B cell (primary cell): ENCODE results near the gene FRMD3. TPM values are rescaled to one million over a fixed set of nuclear protein-coding genes. Genes with fewer than 3 reads are reported as not detected.

Experiments
- ATAC-seq: fragments of 200-7000 bp; cut with Tn5 transposase; one replicate; pipeline ENCODE4 v1.10.0; 2021; ENCODE audit warnings: low read depth, mild to moderate bottlenecking, moderate number of reproducible peaks, moderate library complexity
- CTCF ChIA-PET: fragments of 350-600 bp; sonication (Branson Sonifier 250); formaldehyde crosslinking; loops from one replicate; lab custom pipeline; 2021; ENCODE audit warnings: antibody characterized with exemption, inconsistent platforms; lab: Charles Lee
- POLR2A ChIA-PET: fragments of 350-600 bp; sonication (Branson Sonifier 250); formaldehyde crosslinking; loops from one replicate; lab custom pipeline; 2021; ENCODE audit warnings: antibody characterized with exemption; lab: Charles Lee
- DNase-seq: peaks from one replicate; pipeline ENCODE4 v3.0.0; 2013
- H2AFZ ChIP-seq: 2 replicates; pipeline ENCODE4 v1.6.1; 2012; ENCODE audit warnings: mild to moderate bottlenecking, low read depth, low read length; ENCODE audit not compliant: insufficient read depth, poor library complexity, severe bottlenecking
- H3K27ac ChIP-seq, 2 donors: 1 replicate in 1 of 2; 2 replicates in 1 of 2; pipeline ENCODE4 v1.5.1; 2012 to 2013; ENCODE audit warnings: low read length in 2 of 2, mild to moderate bottlenecking in 2 of 2, moderate library complexity in 1 of 2
- H3K27me3 ChIP-seq, 4 experiments: fragments of 200-600 bp in 1 of 4; sonication (generic) in 1 of 4; replicated peaks in 1 of 4; 1 replicate in 2 of 4; 2 replicates in 2 of 4; pipeline versions ENCODE4 v1.6.1 to v1.7.0; 2013 to 2016; ENCODE audit warnings: low read length in 3 of 4, mild to moderate bottlenecking in 2 of 4, mixed read lengths in 1 of 4, moderate library complexity in 1 of 4; ENCODE audit not compliant: insufficient read depth in 4 of 4, control insufficient read depth in 3 of 4; ENCODE audit errors: control extremely low read depth in 1 of 4
- H3K36me3 ChIP-seq, 2 experiments: replicated peaks in 1 of 2; 1 replicate in 1 of 2; 2 replicates in 1 of 2; pipeline versions ENCODE4 v1.6.1 to v1.7.1; 2013; ENCODE audit warnings: low read length in 1 of 2; ENCODE audit not compliant: insufficient read depth in 2 of 2, control insufficient read depth in 1 of 2; ENCODE audit errors: control extremely low read depth in 1 of 2, extremely low read depth in 1 of 2
- H3K4me1 ChIP-seq, 2 donors: fragments of 200-600 bp in 1 of 2; sonication (generic) in 1 of 2; 1 replicate in 1 of 2; 2 replicates in 1 of 2; pipeline versions ENCODE4 v1.5.1 to v1.6.1; 2013 to 2017; ENCODE audit warnings: low read length in 2 of 2; ENCODE audit not compliant: control insufficient read depth in 2 of 2, insufficient read depth in 2 of 2
- H3K4me2 ChIP-seq: replicated peaks from 2 replicates; pipeline ENCODE3; 2012; ENCODE audit warnings: mild to moderate bottlenecking, low read depth, low read length; ENCODE audit not compliant: poor library complexity, severe bottlenecking
- H3K4me3 ChIP-seq, 5 experiments: fragments of 200-600 bp in 1 of 5; sonication (generic) in 1 of 5; 1 replicate in 3 of 5; 2 replicates in 2 of 5; pipeline versions ENCODE4 v1.5.1 to v1.7.0; 2011 to 2016; ENCODE audit warnings: low read length in 4 of 5, mild to moderate bottlenecking in 4 of 5, low read depth in 2 of 5, control low read depth in 1 of 5, moderate library complexity in 1 of 5; ENCODE audit not compliant: insufficient read depth in 1 of 5; ENCODE audit errors: control extremely low read depth in 1 of 5, extremely low read depth in 1 of 5
- H3K79me2 ChIP-seq: fragments of 200-600 bp; sonication (generic); one replicate; pipeline ENCODE4 v1.6.0; 2016; ENCODE audit warnings: low read length; ENCODE audit not compliant: control insufficient read depth, insufficient read depth
- H3K9ac ChIP-seq: fragments of 200-600 bp; sonication (generic); 2 replicates; pipeline ENCODE4 v1.6.1; 2017; ENCODE audit warnings: mild to moderate bottlenecking, low read length, moderate library complexity
- H3K9me3 ChIP-seq, 3 donors: one replicate each; pipeline versions ENCODE4 v1.6.1 to v1.7.1; 2013; ENCODE audit warnings: low read length in 2 of 3; ENCODE audit not compliant: control insufficient read depth in 2 of 3, insufficient read depth in 1 of 3; ENCODE audit errors: control extremely low read depth in 1 of 3
- H4K20me1 ChIP-seq: 2 replicates; pipeline ENCODE4 v1.6.0; 2012; ENCODE audit warnings: mild to moderate bottlenecking, low read length; ENCODE audit not compliant: insufficient read depth, control insufficient read depth, poor library complexity, severe bottlenecking
- H3K27ac Mint-ChIP-seq: one replicate; pipeline ENCODE4 v1.8.0; 2021; ENCODE audit warnings: mixed read lengths
- H3K27me3 Mint-ChIP-seq: one replicate; pipeline ENCODE4 v1.8.0; 2021; ENCODE audit warnings: mixed read lengths
- H3K4me1 Mint-ChIP-seq: one replicate; pipeline ENCODE4 v1.8.0; 2021; ENCODE audit warnings: mixed read lengths
- H3K4me3 Mint-ChIP-seq: one replicate; pipeline ENCODE4 v1.8.0; 2021; ENCODE audit warnings: mixed read lengths
- H3K9me3 Mint-ChIP-seq: one replicate; pipeline ENCODE4 v1.8.0; 2022; ENCODE audit warnings: mixed read lengths; ENCODE audit not compliant: insufficient read depth
- CTCF ChIP-seq: fragments of 200-600 bp; IDR thresholded peaks from one replicate; pipeline ENCODE4 v1.8.0; 2022; ENCODE audit warnings: antibody characterized with exemption, mild to moderate bottlenecking
- EZH2 ChIP-seq: IDR thresholded peaks from 2 replicates; pipeline ENCODE4 v1.6.1; 2012; ENCODE audit warnings: borderline replicate concordance, low read depth, mild to moderate bottlenecking, moderate library complexity, low read length; ENCODE audit not compliant: insufficient read depth, poor library complexity, severe bottlenecking
- WGBS: methylation state at CpG from one replicate; pipeline ENCODE4 v1.1.5; 2013; ENCODE audit warnings: missing lambda C conversion rate; ENCODE audit not compliant: insufficient coverage; 5-methylcytosine and 5-hydroxymethylcytosine counted together
- intact Hi-C: fragments of 100-400 bp; cut with micrococcal nuclease; formaldehyde crosslinking; loops from one replicate; pipeline ENCODE4 v1.10.0; 2022
- polyA plus RNA-seq: library from polyadenylated mRNA; depleted of rRNA; stranded (reverse); fragments of >200 nt; gene quantifications from 2 replicates; pipeline ENCODE4 v1.2.3, GENCODE V29; 2012
- total RNA-seq, 2 donors: library from RNA; stranded (reverse); fragments of 120-200 nt in 1 of 2; gene quantifications; 1 replicate in 1 of 2; 2 replicates in 1 of 2; pipeline versions ENCODE4 v1.2.3 to v1.2.4, GENCODE V29; 2013 to 2022

The FRMD3 gene
- total and polyA plus RNA-seq, 2 donors (not counting 1 experiment from before 2014, with no cell fraction given) = 0.37 to 0.49 TPM

GRCh38 chr9:83234541-83234940 lies 303.7 kb downstream of the FRMD3 start:
- Histone ChIP-seq H3K9ac (no peak overlapping the region), H3K79me2 (no peaks in the 10 kb centered on the region), H3K36me3 (no peaks in the 10 kb centered on the region), H3K4me3 (no peak overlapping the region), H3K4me1 (no peaks in the 10 kb centered on the region), H3K4me2 (no peak overlapping the region), H2AFZ (no peak overlapping the region), H3K27me3 (no peaks in the 10 kb centered on the region), H4K20me1 (no peaks in the 10 kb centered on the region), H3K27ac (no peak overlapping the region), H3K9me3 (no peaks in the 10 kb centered on the region)
- no peak for TF ChIP-seq CTCF
- no peak for TF ChIP-seq EZH2
- Mint-ChIP-seq H3K27me3 (no peaks in the 10 kb centered on the region), H3K4me1 (no peaks in the 10 kb centered on the region), H3K27ac (no peak overlapping the region), H3K4me3 (no peak overlapping the region), H3K9me3 (no peaks in the 10 kb centered on the region)
- CTCF ChIA-PET = no interaction called here
- no peak for DNase-seq
- no CpG with 5 or more reads among the region's 3 CpGs for WGBS
- intact Hi-C loops = no loop called here
- no peak for ATAC-seq
- POLR2A ChIA-PET = no interaction called here

GRCh38 chr9:83233647-83234046 lies 304.6 kb downstream of the FRMD3 start:
- Histone ChIP-seq H3K9ac (no peak overlapping the region), H3K4me1 (no peaks in the 10 kb centered on the region), H3K4me2 (no peak overlapping the region), H4K20me1 (no peaks in the 10 kb centered on the region), H2AFZ (no peak overlapping the region), H3K27ac (no peak overlapping the region), H3K36me3 (no peaks in the 10 kb centered on the region), H3K27me3 (no peaks in the 10 kb centered on the region), H3K4me3 (no peak overlapping the region), H3K79me2 (no peaks in the 10 kb centered on the region), H3K9me3 (no peaks in the 10 kb centered on the region)
- no peak for DNase-seq
- ChIA-PET POLR2A (no interaction called here), CTCF (no interaction called here)
- no peak for TF ChIP-seq CTCF
- TF ChIP-seq EZH2 = no peak
- H3K4me1 Mint-ChIP-seq = no peaks in the 10 kb centered on the region
- H3K27ac Mint-ChIP-seq = no peak overlapping the region
- H3K4me3 Mint-ChIP-seq = no peak overlapping the region
- no peaks in the 10 kb centered on the region for H3K27me3 Mint-ChIP-seq
- H3K9me3 Mint-ChIP-seq = no peaks in the 10 kb centered on the region
- WGBS = 83% methylated on average over 2 of the region's 2 CpGs
- intact Hi-C loops = no loop called here
- no peak for ATAC-seq
